Measurements from ENCODE around the gene SCAMP2. TPM values are rescaled to one million over a fixed set of nuclear protein-coding genes. Genes with fewer than 3 reads are reported as not detected.

Gene SCAMP2
- total RNA-seq, 4 donors from 2014 or later: 46.3 to 122 (median 74.3) TPM

DNA sequence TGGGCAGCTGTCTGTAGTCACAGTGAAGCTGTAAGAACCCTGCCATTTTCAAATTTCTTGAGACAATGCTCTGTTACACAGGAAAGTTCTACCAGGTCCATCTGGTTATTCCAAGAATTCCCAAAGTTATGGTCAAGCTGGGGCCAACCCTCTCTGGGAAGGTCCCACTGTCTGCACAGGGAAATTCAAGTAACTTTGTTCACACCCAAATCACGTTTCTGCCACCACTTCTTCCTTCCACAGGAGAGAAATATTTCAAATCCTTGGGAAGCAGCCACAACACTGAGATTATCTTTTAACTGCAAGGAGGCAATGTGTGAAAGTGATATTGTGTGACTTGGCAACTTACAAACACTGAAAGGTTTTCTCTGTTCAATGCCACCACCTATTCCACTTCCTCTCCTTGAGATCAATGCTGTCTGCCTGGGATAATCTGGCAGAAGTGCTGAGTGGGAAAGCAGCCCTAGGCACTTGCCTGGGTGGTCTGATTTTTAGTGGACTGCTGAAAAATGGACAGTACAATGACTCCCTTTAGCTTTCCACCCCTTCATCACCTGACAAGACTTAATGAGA lies 5.6 kb downstream of the SCAMP2 start:
- DNase-seq: no peak
- H3K27me3 ChIP-seq: no peaks in the 10 kb centered on the region
- no peak for TF ChIP-seq POLR2A (IDR thresholded peaks at IDR 0.05)
- TF ChIP-seq, protein P1, sequence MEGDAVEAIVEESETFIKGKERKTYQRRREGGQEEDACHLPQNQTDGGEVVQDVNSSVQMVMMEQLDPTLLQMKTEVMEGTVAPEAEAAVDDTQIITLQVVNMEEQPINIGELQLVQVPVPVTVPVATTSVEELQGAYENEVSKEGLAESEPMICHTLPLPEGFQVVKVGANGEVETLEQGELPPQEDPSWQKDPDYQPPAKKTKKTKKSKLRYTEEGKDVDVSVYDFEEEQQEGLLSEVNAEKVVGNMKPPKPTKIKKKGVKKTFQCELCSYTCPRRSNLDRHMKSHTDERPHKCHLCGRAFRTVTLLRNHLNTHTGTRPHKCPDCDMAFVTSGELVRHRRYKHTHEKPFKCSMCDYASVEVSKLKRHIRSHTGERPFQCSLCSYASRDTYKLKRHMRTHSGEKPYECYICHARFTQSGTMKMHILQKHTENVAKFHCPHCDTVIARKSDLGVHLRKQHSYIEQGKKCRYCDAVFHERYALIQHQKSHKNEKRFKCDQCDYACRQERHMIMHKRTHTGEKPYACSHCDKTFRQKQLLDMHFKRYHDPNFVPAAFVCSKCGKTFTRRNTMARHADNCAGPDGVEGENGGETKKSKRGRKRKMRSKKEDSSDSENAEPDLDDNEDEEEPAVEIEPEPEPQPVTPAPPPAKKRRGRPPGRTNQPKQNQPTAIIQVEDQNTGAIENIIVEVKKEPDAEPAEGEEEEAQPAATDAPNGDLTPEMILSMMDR (IDR thresholded peaks at IDR 0.05 in 4 of 5, conservative IDR thresholded peaks at IDR 0.05 in 1 of 5): no peak
- in situ Hi-C loops (cut with MboI; ENCODE audit: low sequenced_read_pairs in 4 of 4) (no loop called here), intact Hi-C loops (cut with DNase I; ENCODE audit: low total_unique reads) (no loop called here)
- no peak overlapping the region for H3K4me3 ChIP-seq
- H3K36me3 ChIP-seq: no peaks in the 10 kb centered on the region
- H3K9me3 ChIP-seq: no peaks in the 10 kb centered on the region
- peaks cover 78 to 84% of the 10 kb centered on the region in 2 donors for H3K4me1 ChIP-seq
- ATAC-seq: no peak
- H3K27ac ChIP-seq: peak overlapping the region; percentile 94 to 99 (median 96)

- no peak for DNase-seq
- Histone ChIP-seq H3K27me3 (no peaks in the 10 kb centered on the region), H3K27ac (peak overlapping the region; percentile 4 to 96 (median 70)), H3K4me1 (peaks cover 63 to 72% of the 10 kb centered on the region in 2 donors), H3K9me3 (no peaks in the 10 kb centered on the region), H3K4me3 (no peak overlapping the region), H3K36me3 (no peaks in the 10 kb centered on the region)
- in situ Hi-C loops (cut with MboI; ENCODE audit: low sequenced_read_pairs in 4 of 4) (no loop called here), intact Hi-C loops (cut with DNase I; ENCODE audit: low total_unique reads) (no loop called here)
- ATAC-seq: peak in 1 of 2 donors; percentile 24
- TF ChIP-seq POLR2A (IDR thresholded peaks at IDR 0.05): no peak
- TF ChIP-seq, protein P1 (IDR thresholded peaks at IDR 0.05 in 4 of 5, conservative IDR thresholded peaks at IDR 0.05 in 1 of 5): no peak
Observed at GRCh38 chr15:74866090-74866489, 7.1 kb downstream of the SCAMP2 start.

- TF ChIP-seq POLR2A (IDR thresholded peaks at IDR 0.05): no peak
- TF ChIP-seq, protein P1 (IDR thresholded peaks at IDR 0.05 in 4 of 5, conservative IDR thresholded peaks at IDR 0.05 in 1 of 5): no peak
- H3K4me3 ChIP-seq: no peak overlapping the region
- intact Hi-C loops (cut with DNase I; ENCODE audit: low total_unique reads): no loop called here
- H3K9me3 ChIP-seq: no peaks in the 10 kb centered on the region
- no peaks in the 10 kb centered on the region for H3K36me3 ChIP-seq
- in situ Hi-C loops (cut with MboI; ENCODE audit: low sequenced_read_pairs in 4 of 4): no loop called here
- ATAC-seq: no peak
- no peak for DNase-seq
- H3K4me1 ChIP-seq: peaks cover 56 to 66% of the 10 kb centered on the region in 2 donors
- H3K27me3 ChIP-seq: no peaks in the 10 kb centered on the region
- H3K27ac ChIP-seq: peak overlapping the region in 2 of 4 donors; percentile 7 to 26
Observed at GRCh38 chr15:74865316-74865715, 7.8 kb downstream of the SCAMP2 start.

DNA sequence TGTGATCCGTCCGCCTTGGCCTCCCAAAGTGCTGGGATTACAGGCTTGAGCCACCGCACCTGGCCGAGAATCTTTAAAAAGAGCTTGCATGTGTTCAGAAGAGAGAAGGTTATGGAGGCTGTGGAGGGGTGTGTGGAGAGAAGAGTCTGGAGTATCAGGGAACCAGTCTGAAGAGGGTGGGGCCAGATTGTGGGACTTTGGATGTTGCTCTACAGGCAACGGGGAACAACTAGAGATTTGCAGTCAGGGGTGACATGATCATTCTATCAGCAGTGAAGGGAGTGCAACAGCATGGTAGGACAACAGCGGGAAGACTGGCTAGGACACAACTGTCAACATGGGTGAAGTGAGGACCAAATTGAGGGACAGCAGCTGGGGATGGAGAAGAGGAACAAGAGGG lies 8.9 kb downstream of the SCAMP2 start:
- peaks cover 53 to 65% of the 10 kb centered on the region in 2 donors for H3K4me1 ChIP-seq
- no peaks in the 10 kb centered on the region for H3K36me3 ChIP-seq
- H3K9me3 ChIP-seq: no peaks in the 10 kb centered on the region
- no peaks in the 10 kb centered on the region for H3K27me3 ChIP-seq
- no peak for TF ChIP-seq POLR2A (IDR thresholded peaks at IDR 0.05)
- TF ChIP-seq, protein P1 (IDR thresholded peaks at IDR 0.05 in 4 of 5, conservative IDR thresholded peaks at IDR 0.05 in 1 of 5): no peak
- no peak overlapping the region for H3K4me3 ChIP-seq
- in situ Hi-C loops (cut with MboI; ENCODE audit: low sequenced_read_pairs in 4 of 4) (no loop called here), intact Hi-C loops (cut with DNase I; ENCODE audit: low total_unique reads) (no loop called here)
- H3K27ac ChIP-seq: peak overlapping the region in 3 of 4 donors; percentile 47 to 77 (median 73)
- DNase-seq (no peak), ATAC-seq (no peak)

Measured in gastrocnemius medialis (tissue), 4 donors.